Measurements from ENCODE around the gene IL17B.

The IL17B gene

DNA sequence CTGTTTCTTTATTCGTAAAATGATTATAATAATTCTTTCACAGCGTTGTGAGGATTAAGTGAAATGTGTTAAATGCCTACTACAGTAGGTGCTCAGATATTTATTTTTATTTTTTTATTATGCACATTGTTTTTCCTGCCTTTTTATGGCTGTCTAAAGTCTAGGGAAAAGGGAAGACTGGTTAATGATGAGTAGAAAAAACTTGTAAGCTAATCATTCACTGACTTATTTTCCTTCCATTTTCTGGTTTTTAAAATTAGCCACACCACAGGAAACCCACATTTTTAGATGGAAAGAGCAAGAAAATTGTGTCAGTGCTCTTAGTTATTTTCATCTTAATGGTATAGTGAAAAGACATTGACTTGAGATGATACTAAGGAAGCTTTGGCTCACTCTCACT, 25.2 kb downstream of the IL17B start:
- DNase-seq, result no peak

DNA sequence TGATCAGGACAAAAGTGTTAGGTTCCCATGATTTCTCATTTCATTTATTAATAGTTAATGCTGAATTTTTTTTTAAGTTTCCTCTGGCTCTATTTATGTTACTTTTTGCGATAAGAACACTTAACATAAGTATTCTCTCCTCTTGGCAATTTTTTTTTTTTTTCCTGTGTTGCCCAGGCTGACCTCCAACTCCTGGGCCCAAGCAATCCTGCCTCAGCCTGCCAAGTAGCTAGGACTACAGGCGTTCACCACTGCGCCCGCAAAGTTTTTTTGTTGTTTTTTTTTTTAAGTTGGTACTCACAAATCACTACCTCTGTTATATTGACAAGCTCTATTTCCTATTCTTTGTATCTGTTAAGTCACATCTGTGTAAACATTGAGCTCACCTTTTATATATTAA, 26.9 kb downstream of the IL17B start:
- no peak for DNase-seq

DNA sequence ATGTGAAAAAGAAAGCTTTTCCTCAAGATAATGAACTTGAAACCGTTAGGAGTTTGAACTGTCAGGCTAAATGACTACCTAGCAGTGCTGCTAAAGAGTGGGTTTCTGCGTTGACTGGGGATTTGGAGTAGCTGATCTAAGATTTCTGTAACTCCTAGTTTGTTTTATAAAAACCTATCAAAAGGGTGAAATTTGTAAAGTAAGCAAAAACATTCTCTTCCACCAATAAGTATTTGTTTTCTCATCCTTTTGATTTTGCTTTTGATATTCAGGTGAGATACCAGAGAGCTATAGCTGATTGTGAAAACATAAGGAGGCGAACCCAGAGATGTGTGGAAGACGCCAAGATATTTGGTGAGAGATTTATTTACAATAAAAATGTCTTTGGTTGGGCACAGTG, 29.7 kb downstream of the IL17B start:
- DNase-seq, result no peak

DNA sequence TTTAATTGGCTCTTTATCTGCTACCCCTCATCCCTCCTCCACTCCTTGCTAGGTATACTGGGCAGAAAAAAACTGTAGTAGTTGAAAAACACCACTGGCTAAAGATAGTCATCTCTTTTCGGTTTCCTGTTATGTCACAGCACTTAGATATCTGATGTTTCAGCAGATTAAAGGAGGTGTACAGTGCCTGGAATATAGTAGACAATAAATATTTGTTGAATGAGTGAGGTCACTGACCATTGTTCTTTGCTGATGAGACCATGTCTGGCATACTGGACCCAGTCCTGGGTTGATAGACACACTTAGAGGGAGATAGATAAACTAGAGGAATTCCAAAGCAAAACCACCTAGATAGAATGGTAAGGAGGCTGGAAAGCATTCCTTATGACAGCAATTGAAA, 30.6 kb downstream of the IL17B start:
- no peak for DNase-seq

DNA sequence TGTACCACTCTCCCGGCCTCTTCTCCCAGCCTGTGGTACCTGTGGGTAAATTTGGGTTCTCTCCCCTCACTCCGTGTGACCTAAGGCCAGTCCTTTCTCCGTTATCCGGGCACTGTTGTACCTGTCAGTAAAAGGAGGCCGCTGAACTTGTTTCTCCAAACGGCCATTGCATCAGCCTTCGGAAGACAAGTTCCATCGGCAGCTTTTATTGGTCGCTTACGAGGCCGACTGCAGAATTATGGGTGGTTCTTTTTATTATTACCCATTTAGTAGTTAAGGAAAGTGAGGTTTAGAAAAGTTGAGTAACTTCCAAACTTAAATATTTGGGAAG, 33.2 kb downstream of the IL17B start:
- DNase-seq, result no peak

DNA sequence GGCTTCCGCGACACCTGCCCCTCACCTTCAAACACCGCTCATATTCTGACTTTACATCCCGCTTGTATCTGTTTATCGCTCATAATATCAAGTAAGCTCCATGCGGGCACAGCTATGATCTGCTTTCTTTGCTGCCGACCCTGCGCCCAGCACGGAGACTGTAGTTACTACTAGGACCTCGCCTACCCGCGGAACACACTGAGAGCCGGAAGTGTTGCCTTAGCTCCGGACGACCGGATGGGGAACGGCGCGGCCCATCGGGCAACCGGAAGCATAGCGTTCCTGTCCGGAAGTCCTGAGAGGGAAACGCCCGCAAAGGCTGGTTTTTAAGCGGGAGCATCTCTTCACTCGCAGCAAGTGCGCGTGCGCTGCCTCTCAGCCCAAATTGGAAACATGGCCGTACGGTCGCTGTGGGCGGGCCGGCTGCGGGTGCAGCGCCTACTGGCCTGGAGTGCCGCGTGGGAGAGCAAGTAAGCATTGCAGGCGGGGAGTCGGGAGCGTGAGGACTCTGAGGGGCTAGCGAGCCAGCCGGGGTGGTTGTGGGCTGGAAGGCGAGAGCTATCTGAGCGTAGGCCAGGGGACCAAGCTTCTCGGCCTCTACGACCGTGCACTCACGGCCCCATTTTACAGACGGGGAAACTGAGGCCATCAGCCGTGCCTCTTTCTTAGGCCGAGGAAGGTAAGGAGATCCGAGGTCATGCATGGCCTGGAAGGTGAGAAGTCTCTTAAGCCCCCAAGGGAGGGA, 33.8 kb downstream of the IL17B start, which contains the start of gene GRPEL2:
GRPEL2 (plus strand) TSS at position 353 of the 745 bp plus-strand sequence; CDS start at position 394, 41 bp downstream.
- peak; percentile 89 for DNase-seq

DNA sequence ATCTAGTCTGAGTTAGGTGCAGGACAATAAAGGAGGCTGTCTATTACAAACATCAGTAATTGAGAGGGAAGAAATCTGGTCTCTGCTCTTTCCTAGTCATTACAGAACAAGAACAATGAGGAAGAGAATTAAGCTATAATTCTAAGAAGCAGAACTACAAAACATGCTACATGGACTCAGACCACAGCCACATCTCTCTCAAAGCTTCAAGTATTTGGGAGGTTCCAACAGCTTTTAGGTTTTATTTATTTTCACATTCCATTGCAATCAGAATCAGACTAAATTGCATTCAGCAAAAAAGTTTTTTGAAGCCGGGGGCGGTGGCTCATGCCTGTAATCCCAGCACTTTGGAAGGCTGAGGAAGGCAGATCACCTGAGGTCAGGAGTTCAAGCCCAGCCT, 34.9 kb downstream of the IL17B start:
- peak; percentile 4 for DNase-seq

DNA sequence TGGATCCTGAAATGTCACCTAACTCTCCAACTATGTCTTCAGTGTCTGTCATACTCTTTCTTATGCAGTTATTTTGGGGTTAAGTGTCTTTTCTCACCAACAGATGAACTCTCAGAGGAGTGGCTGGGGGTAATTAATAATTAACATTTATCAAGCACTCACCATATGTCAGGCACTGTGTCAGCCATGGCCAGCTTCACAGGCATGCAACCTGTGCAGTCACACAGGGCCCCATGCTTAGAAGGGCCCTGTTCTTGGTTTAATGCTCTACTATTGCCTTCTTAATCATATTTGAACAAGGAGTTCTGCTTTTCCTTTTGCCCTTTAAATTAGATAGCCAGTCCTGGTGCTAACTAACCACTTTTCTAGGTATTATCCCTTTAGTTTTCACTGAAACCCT, 37.2 kb downstream of the IL17B start:
- no peak for DNase-seq

DNA sequence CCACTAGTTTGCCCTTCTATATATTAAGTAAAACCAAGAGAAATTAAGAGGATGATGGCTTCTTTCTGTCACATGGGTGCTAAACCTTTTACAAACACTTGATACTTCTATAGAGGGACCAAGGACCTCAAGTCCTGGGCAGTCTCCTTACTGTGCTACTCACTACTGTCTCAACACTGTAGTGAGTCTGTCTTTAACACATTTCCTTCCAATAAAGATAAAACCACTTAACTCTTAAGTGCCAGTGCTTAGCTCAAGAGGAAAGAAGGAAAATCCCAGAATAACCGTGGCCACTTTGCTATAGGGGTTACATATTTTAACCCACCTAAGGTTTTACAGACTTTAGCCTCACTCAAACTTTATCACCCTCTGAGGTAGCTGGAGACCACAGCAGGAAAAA, 38.2 kb downstream of the IL17B start:
- DNase-seq, result no peak

DNA sequence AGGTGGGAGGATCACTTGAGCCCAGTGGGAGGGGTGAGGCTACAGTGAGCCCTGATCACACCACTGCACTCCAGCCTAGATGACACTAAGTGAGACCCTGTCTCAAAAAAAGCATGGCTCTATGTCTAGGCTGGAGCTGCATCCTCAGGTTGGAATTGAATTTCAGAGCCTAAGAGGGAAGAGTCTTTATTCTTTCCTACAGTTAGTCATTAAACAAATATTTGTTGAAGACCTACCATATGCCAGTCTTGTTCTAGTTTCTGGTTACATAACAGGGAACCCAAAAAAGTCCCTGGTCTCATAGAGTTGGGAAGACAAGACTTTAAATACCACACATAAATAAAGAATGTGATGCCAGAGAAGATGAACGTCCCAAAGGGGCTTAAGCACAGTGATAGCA, 40.7 kb downstream of the IL17B start:
- DNase-seq, result no peak

DNA sequence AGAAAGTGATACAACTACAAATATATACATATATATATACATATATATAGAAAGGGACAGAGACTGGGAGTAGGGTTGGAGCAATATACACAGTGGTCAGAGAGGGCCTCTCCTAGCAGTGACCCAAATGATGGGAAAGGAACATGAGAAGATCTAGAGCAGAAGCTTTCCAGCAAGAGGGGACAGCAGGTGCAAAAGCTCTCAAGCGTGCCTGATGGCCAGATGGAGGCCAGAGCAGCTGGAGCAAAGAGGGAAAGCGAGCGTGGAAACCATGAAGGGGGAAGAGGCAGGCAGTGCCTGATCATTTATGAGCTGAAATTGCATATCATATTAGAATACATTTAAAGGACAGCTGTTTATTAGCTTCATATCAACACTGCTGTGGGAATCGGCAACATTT, 41.4 kb downstream of the IL17B start:
- DNase-seq, result no peak

DNA sequence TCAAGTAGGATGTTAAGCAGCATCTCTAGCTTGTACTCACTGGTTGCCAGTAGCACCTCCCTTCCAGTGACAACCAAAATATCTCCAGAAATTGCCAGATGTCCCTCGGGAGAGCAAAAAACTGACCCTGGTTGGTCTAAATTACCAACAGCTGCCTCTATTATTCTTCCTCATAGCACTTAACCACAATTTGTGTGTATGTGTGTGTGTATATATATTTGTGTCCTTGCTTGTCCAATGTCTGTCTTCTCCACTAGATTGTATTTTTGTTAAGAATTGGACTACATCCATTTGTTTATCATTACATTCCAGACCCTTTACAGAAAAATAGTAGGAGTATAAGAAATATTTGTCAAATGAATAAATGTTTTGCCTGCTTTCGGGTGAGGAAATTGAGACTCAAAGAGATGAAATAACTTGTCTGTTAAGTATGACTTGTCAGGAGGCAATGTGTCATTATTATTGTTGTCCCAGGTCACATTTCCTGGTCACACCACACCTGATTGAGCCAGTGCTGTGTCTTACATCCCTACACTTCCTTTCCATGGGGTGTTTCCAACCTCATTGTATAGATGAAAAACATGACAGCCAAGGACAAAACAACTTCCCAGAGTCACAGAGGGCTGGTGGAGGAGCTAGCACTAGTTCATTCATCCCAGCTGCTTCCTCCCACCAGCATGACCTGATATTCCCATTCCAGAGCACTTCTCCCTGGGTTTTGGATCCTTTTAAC, 45.2 kb downstream of the IL17B start:
- DNase-seq, result no peak

DNA sequence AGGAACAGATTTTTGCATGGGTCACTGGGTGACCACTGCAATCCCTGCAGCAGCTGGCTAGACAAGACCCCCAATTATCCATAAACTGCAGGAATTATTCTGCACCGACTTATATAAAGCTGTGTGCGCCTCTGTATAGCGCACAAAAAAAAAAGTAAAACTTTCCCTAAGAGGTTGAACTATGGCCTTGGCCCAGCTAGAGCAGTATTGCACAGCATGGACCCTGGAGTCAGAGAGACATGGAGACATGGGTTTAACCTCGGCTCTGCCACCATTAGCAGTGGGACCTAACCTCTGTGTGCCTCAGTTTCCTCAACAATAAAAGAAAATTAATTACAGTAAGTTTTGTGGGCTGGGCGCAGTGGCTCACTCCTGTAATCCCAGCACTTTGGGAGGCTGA, 50.9 kb downstream of the IL17B start:
- DNase-seq, result no peak

DNA sequence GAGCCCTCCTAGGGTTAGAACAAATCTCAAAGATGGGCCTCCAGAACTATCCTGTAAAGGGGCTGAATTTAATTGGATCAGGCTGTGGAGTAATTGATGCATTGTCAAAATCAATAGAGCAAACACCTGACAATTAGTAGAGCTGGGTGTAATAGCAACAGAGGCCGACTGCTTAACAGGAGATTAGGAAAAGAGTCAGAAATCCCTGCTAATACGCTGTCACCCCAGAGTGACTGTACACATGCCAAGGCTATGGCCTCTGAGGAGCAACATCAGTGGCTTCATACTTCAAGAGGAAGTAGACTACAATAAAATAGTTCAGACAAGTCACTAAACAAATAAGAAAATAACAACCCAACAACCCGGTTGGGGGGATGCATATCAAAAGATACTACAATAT, 52.5 kb downstream of the IL17B start:
- no peak for DNase-seq

DNA sequence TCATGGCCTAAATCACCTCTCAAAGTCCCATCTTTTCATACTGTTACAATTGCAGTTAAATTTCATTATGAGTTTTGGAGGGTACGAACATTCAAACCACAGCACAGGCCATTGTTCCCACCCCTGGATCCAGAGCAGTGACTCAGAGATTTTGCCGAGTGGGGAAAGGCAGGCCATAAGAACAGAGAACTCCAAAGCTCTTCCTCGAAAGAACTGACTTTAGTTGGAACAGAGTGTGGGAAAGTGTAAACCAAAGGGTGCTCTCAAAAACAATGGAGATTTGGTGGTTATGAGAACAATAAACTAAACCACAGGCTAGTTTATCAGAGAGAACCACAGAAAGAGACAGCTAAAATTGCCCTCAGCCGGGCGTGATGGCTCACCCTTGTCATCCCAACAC, 53.2 kb downstream of the IL17B start:
- DNase-seq, result no peak

DNA sequence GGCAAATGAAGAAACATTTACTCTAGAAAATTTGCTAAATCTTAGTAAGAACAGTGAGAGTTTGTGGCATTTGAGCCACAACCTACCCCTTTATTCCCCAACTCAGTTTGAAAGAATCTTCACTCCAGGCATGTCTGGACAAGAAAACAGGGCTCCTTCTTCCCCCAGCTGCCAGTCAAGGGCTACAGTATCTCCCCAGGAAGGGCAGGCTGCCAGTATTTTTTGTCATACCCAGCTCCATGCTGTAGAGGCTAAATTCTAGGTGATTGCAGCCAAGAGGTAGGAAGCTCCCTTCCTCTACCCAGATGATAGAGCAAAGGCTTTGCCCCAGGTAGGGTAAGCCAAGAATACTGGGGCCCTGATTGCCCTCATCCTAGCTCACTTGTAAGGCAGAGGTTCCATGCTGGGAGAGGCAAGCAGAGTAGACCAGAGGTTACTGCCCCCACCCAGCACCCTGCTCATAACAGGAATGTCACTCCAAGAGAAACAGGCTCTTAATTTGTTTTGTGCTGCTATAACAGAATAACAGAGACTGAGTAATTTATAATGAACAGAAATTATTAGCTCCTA, 53.8 kb downstream of the IL17B start:
- DNase-seq, result no peak

DNA sequence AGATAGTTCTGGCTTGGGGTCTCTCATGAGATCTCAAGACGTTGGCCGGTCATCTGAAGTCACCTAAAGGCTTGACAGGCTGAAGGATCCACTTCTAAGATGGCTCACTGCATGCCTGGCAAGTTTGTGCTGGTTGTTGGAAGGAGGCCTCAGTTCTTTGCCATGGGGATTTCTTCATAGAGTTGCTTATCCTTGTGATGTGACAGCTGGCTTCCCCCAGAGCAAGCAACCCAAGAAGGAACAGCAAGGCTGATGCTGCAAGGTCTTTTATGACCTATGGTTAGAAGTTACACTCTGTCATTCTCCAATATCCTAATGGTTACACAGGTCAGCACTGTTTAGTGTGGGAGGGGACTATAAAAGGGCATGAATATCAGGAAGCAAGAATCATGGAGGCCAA, 54.5 kb downstream of the IL17B start:
- no peak for DNase-seq

Measured in GDM1 (cell line).